ENCODE results near the gene DIP2A.
"Not testable (repeated sequence)": the region's sequence is repeated elsewhere in the genome, so short reads cannot be mapped to it uniquely, and the experiment has no call there.

Gene DIP2A

GRCh38 chr21:46482225-46482845 is 23.6 kb downstream of the DIP2A start:
- DNase-seq (ENCODE audit: low read depth): no peak

GRCh38 chr21:46482846-46483231 is 24.1 kb downstream of the DIP2A start:
- DNase-seq (ENCODE audit: low read depth): no peak

GRCh38 chr21:46483300-46484295 is 24.9 kb downstream of the DIP2A start:
- DNase-seq (ENCODE audit: low read depth): no peak

- DNase-seq (ENCODE audit: low read depth): no peak
Observed at GRCh38 chr21:46486481-46487126, 27.9 kb downstream of the DIP2A start.

- DNase-seq (ENCODE audit: low read depth): no peak
Observed at GRCh38 chr21:46489162-46489663, 30.5 kb downstream of the DIP2A start.

- DNase-seq (ENCODE audit: low read depth): no peak
Observed at GRCh38 chr21:46489800-46490199, 31.1 kb downstream of the DIP2A start.

GRCh38 chr21:46491553-46491952 is 32.9 kb downstream of the DIP2A start:
- DNase-seq (ENCODE audit: low read depth): no peak

- no peak for DNase-seq (ENCODE audit: low read depth)
Observed at GRCh38 chr21:46492851-46493250, 34.2 kb downstream of the DIP2A start.

GRCh38 chr21:46493828-46494227 is 35.1 kb downstream of the DIP2A start:
- DNase-seq (ENCODE audit: low read depth): no peak

GRCh38 chr21:46498335-46499050 is 39.8 kb downstream of the DIP2A start:
- no peak for DNase-seq (ENCODE audit: low read depth)

- no peak for DNase-seq (ENCODE audit: low read depth)
Observed at GRCh38 chr21:46500224-46500861, 41.7 kb downstream of the DIP2A start.

GRCh38 chr21:46503922-46504550 is 45.3 kb downstream of the DIP2A start:
- no peak for DNase-seq (ENCODE audit: low read depth)

- DNase-seq (ENCODE audit: low read depth): no peak
Observed at GRCh38 chr21:46504666-46505065, 46.0 kb downstream of the DIP2A start.

- no peak for DNase-seq (ENCODE audit: low read depth)
Observed at GRCh38 chr21:46507562-46507961, 48.9 kb downstream of the DIP2A start.

- DNase-seq (ENCODE audit: low read depth): no peak
Observed at GRCh38 chr21:46509741-46510502, 51.2 kb downstream of the DIP2A start.

GRCh38 chr21:46515109-46515508 is 56.4 kb downstream of the DIP2A start:
- DNase-seq (ENCODE audit: low read depth): no peak

- DNase-seq (ENCODE audit: low read depth): no peak
Observed at GRCh38 chr21:46516068-46516467, 57.4 kb downstream of the DIP2A start.

- DNase-seq (ENCODE audit: low read depth): no peak
Observed at GRCh38 chr21:46517361-46517760, 58.7 kb downstream of the DIP2A start.

- no peak for DNase-seq (ENCODE audit: low read depth)
Observed at GRCh38 chr21:46518983-46519583, 60.4 kb downstream of the DIP2A start.

GRCh38 chr21:46527393-46527792 is 68.7 kb downstream of the DIP2A start:
- DNase-seq (ENCODE audit: low read depth): not testable (repeated sequence)
